ENCODE data around the gene ZNRF1.

The ZNRF1 gene

DNA sequence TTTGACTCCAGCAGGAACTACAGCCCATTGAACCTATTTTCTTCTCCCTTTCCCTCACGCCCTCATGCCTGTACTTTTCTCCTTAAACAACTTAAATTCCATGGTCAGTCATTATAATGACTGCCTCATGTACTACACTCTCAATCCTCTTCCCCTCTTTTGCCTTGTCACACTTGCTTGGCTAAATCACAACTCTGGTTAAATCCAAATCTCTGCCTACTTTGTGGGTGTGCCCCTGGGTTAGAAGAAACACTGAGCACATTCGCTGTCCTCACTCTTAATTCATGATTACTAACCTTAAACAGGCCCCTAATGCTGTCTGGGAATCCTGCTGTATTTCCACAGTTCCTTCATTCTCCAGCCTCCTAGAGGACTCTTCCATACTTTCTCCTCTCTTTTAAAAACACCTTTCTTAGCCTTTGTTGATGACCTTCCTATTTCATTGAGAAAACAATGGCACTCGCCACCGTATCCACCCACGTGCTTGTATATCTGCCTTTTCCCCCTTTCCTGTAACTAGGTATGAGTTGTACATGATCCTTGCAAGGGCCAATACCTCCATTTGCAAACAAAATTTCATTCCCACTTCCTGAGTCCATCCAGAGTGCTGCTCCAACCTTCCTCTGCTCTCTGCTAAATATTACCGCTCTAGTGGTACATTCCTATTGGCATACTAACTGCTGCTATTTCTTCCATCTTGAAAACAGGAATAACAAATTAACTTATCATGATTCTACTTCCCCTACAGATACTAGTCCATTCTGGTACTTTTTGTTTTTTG lies 28.9 kb downstream of the ZNRF1 start:
- no peak for DNase-seq

DNA sequence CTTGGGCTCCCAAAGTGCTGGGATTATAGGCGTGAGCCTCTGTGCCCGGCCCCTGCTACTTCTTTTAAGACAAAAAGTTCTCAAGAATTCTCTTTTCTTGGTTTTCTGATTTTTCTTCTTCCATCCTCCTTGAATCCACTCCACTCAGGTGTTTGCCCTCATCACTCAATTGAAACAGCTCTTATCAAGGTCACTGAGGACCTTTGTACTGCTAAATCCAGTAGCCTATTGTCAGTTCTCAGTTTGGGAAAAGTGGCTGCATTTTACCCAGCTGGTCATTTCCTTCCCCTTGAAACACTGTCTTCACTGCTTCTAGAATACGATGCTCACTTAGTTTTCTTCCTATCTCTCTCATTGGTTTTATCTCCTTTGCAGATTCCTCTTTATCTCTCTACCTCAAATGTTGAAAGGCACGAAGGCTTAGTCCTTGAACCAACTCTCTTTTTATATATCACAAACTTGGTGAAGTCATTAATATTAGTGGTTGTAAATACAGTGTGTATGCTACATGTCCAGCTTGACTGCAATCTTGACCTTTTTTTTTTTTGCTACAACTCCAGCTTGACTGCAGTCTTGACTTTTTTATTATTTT lies 29.8 kb downstream of the ZNRF1 start:
- no peak for DNase-seq

DNA sequence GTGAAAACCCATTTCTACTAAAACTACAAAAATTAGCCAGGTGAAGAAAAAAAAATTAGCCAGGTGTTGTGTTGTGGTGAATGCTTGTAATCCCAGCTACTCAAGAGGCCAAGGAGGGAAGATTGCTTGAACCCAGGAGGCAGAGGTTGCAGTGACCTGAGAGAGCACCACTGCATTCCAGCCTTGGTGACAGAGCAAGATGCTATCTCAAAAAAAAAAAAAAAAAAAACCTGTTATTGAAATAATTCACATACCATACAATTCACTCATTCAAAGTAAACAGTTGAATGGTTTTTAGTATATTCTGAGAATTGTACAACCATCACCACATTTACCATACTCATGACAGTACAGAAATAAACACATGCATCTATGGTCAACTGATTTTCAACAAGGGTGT lies 31.0 kb downstream of the ZNRF1 start:
- no peak for DNase-seq

DNA sequence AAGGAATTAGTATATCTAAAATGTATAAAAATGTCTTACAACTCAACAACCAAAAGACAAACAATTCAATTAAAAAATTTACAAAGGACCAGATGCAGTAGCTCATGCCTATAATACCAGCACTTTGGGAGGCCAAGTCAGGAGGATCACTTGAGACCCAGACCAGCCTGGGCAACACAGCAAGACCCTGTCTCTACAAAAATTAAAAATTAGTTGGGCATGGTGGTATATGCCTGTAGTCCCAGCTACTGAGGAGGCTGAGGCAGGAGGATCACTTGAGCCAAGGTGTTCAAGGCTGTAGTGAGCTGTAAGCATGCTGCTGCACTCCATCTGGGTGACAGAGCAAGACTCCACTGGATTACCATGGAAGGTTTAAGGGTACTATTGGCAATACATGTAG lies 33.8 kb downstream of the ZNRF1 start:
- no peak for DNase-seq

DNA sequence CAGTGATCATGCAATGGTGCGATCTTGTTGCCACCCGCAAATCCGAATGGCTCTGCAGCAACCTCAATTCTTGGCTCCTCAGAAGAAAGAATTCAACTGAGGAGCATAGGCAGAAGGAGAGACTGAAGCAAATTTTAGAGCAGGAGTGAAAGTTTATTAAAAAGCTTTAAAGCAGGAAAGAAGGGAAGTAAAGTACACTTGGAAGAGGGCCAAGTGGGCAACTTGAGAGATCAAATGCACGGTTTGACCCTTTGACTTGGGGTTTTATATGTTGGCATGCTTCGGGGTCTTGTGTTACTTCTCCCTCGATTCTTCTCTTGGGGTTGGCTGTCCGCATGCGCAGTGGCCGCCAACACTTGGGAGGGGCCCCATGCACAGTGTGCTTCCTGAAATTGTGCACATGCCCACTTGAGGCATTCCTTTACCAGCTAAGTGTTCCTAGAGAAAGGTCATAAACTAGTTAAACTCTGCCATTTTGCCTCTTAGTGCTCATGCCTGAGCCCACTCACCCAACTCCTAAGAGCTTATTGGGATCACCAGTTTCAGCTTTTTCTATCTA lies 36.7 kb downstream of the ZNRF1 start:
- no peak for DNase-seq

DNA sequence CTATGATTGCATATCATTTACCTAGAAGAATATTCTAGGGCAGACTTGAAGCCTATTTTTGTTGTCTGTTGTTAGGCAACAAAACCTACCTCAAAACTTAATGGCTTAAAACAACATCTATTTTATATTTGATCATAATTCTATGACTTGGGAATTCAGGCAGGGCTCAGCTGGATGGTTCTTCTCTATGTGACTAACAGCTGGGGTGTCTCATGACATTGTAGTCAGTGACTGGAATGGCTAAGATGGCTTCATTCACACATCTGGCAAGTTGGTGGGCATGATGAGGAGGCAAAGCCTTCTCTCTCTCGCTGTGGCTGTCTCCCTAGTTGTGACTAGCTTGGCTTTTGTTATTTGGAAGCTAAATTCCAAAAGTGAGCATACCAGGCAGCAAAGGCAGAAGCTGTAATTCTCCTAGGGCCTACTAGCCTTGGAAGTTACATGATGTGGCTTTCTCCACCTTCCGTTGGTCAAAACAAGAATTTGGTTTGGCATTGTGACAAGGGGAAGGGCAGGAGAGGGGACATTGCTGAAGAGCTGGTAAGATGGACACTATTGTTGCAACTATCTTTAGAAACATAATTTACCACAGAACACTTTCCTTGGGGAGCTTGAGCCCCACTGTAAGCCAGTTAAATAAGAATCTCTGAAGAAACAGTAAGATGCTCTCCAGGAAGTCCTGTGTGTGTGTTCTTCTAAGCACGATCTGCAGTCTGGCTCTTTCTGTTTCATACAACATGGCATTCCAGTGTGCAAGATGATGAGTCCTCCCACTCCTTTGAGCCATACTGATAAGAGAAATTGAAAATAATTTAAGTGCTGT lies 39.4 kb downstream of the ZNRF1 start:
- no peak for DNase-seq

DNA sequence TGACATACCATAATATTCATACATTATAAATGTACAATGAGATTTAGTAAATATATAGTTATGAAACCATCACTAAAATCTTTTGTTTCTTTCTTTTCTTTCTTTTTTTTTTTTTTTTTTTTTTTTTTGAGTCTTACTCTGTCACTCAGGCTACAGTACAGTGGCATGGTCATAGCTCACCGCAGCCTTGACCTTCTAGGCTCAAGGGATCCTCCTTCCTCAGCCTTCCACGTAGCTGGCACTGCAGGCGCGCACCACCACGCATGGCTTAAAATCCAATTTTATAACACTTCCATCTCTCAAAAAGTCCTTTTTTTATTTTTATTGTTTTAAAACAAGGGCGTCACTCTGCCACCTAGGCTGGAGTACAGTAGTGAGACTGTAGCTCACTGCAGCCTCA lies 41.1 kb downstream of the ZNRF1 start:
- no peak for DNase-seq

DNA sequence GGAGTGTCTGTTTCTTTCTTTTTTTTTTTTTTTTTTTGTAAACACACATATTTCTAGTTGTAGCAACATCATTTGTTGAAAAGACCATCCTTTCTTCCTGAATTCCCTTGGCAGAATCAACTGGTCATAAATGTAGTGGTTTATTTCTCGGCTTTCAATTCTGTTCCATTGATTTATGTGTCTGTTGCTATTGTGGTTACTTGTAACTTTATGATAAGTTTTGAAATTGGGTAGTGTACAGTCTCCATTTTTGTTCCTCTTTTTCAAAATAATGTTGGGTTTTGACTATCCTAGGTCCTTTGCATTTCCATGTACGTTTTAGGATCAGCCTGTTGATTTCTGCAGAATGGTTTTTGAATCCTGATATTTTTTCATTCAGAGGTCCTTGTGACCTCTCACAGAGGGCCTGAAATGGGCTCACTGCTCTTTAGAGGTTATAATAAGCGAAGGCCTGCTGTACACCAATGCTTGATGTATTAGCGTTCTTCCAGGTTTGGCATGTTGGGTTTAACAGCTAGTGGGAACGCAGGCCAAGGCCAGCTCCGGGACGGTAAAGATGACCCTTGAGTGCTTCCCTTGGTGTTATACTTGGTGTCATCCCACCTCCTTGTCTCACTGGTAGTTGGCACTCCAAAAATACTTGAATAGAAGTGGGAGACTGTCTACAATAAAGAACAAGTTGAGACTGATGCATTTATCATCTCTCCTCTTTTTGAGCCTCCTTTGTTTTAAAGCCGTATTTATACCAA lies 43.8 kb downstream of the ZNRF1 start:
- no peak for DNase-seq

DNA sequence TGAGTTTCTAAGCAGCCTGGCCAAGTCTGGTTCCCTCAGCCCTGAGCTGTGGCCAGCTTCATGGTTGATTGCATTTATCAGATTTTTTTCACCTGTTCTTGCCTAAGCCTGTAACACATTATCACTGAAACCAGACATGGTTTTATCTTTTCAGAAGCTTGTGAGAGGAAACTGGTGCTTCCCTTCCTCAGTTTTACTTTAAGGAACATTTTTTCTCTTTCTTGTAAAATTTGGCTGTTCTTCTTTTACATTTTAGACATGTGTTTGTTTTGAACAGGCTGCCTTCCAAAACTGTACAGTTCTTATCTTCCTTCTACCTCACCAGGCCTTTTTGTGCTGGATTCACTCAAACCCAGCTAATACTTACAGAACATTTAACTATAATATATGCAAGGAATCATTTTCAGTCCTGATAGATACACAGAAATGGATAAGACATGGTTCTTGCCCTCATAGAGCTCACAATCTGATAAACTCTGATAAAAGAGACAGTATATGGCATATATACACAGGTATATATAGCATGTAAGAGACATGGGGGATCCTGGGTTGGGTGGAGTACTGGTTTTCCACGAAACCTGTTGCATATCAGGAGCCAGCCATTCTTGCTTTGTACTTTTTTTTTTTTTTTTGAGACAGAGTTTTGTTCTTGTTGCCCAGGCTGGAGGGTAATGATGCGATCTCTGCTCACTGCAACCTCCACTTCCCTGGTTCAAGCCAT lies 44.5 kb downstream of the ZNRF1 start:
- no peak for DNase-seq

DNA sequence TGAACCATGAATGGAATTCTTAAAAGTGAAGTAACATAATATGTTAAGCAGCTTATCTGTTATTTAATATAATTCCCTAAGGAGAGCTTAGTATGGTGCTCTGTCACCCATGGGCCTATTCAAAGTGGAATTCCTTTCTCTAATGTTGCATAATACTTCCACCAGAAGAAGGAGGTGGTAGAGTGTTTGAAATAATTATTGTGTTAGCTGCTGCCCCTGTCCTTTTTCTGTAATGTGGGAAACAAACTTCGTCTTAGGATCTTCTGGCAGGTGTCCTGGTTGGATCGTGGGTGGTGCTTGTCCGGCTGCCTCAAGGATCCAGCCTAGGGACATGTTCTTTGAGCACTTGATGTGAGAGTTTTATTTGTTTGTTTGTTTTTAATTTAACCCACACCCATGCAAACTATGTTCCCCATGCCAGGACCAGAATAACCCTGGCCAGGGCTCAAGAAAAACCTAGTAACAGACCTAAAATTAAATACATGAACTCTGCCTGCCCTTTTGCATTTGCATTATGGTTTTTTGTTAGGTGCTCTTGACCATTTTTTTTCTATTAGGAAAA lies 46.1 kb downstream of the ZNRF1 start:
- no peak for DNase-seq

DNA sequence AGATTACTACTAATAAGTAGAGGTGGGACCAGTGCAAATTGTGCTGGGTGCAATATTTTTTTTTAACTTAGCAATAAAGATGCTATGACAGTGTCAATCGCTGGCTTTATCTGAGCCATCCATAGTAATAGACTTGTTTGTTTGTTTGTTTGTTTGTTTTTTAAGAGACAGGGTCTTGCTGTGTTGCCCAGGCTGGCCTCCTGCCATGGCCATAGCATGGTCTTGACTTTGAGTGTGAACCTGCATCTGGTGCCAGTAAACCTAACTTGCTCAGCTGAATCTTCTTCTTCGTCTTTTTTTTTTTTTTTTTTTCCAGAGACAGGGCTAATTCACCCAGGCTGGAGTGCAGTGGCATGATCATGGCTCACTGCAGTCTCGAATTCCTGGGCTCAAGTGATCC lies 46.6 kb downstream of the ZNRF1 start:
- DNase-seq: no peak

DNA sequence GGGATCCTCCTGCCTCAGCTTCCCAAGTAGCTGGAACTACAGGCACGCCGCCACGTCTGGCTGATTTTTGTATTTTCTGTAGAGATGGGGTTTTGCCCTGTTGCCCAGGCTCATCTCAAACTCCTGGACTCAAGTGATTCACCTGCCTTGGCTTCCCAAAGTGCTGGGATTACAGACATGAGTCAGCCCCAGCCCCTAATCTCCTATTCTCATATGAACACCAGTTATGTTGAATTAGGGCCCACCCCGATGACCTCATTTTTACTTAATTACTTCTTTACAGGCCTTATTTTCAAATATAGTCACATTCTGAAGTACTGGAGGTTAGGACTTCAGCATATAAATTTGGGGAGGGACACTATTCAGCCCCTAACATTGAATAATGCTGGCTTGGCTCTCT lies 49.2 kb downstream of the ZNRF1 start:
- no peak for DNase-seq

DNA sequence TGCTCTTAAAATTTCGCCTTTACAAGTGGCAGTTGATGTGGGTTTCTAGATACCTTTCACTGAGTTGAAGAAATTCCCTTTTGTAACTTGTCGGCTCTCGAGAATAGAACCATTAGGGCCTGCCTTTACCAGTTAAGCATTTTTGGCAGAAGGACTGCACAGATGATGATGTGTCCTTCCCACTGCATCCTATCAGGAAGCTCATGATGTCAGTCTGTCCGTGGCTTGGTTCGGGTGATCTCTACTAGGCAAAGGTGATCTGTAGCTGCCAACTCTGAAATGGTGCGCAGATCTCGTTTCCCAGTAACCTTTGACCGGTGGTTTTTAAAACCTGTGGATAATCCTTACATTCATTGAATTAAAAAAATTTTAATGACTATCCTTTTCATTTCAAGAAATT lies 49.7 kb downstream of the ZNRF1 start:
- no peak for DNase-seq

DNA sequence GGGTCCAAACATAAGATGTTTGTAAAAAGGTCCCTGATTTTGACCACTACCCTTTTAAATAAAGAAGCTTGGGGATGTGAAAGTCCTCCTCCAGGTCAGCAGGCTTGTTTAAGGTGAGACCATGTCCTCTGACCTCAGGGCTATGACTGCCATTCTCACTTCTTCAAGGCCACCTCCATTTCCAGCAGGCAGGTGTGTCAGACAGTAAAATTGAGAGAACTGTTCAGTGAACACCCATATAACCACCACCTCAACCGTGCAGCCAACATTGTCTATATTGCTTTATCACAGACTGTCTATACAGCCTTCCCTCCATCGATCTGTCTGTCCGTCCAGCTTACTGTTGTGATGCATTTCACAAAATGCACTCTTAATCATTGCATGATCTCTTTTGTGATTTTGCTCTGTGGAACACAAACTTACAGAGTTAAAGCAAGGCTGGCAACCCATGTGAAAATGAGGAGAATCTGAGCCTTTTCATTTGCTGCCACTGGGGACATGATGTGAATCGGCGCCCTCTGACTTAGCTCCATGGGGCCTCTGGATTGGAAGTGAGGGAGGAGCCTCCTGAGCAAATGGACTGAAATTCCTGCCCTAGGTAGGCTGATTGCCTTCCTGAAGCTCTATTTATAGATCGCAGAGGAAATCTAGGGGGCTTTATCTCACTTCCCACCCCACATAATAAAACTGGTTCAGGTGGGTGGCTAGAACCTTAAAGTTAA lies 53.8 kb downstream of the ZNRF1 start:
- no peak for DNase-seq

DNA sequence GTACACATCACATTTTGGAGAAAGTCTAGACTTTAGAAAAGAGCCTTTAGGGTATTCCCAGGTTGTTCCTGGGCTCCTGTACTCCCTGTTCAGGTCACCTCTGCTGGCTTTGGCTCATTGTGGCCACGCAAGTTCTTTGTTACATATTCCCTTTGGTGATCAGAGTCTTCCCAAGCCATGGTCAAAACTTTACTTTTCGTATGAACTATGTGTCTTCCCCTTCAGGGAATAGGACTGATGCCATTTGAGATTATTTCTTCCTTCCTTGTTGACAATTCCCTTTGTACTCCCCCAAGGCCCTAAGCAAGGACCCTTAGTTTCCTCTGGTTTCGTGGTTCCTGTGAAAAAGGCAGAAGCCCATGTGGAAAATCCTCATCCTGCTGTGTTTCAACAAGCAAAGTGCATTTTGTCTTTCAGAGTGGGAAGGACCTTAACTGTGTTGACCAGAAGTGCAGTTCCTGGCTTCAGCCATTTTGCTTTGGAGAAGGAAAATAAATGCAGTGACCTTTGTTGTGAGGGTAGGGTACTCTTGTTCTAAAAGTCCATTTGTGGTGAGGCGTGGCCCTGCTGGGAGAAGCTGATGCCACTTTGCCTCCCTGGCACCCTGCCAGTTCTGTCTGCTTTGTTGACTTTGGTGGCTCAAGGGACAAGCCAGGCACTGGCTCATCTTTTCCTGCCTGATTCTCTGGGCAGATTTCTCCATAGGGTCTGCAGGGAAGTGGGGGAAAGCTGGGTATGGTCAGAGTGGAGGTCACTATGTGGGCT lies 55.1 kb downstream of the ZNRF1 start:
- peak; percentile 34 for DNase-seq

DNA sequence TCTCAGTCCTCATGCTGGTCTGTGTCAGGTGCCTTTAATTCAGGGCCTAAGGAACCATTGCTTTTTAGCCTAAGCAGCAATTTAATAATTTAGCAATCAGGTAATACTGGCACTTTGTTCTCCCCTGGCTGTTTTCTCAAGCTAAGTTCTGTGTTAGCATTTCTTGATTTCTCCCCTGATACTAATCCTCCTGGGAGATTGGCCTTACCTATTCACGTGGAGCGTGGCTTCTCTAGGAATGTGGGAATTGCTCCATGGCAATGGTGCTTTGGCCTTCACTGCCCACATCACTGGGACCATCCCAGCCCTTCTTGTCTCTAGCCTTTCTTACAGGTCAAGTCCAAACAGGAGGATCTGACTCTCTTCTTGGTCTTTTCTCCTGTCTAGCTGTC lies 55.7 kb downstream of the ZNRF1 start:
- DNase-seq: no peak

DNA sequence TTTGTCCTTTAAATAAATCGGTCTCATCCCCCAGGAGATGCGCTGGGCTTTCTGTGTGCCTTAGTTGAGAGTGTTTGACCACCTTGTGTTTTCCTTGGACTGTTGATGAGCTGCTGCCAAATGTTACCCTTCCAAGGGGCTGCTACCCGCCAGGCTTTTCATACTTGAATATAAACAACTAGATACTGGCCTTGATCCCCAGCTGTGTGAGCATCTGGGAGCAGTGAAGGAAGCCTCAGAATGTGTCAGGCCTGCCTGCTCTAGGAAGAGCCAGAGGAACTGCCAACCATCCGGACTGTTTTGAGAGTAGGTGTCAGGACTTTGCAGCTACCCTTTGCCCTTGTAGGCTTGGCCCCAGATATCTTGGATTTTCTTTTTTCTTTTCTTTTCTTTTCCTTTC lies 60.0 kb downstream of the ZNRF1 start:
- no peak for DNase-seq

DNA sequence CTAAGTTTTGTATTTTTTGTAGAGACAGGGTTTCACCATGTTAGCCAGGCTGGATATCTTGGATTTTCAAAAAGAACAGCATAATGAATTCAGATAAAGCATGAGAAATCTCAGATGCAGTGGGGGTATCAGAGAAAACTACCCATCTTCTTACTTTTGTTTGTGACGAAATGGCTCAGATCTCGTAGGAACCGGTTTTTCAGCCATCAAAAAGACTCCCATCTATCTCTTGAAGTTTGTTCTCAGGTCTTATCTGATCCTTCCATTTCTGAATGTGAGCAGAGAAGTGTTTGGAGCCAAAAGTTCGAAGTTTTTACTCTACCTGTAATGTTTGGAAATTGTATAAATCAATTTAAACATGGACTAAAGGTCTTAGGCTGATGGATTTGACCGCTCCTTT lies 60.6 kb downstream of the ZNRF1 start:
- no peak for DNase-seq

DNA sequence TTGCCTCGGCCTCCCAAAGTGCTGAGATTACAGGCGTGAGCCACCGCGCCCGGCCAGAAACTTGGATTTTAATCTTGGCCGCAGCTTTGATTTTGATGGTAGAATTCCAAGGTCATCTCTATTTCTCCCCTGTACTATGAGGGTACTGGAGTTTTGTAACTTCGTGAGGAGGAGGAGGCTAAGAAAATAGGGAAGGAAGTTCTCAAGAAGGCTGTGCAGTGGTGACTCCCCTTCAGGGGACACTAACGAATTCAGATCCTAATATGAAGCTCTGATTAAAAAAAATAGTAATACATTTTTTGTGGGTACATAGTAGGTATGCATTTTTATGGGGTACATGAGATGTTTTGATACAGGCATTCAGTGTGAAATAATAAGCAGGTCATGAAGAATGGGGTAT lies 61.9 kb downstream of the ZNRF1 start:
- DNase-seq: no peak

DNA sequence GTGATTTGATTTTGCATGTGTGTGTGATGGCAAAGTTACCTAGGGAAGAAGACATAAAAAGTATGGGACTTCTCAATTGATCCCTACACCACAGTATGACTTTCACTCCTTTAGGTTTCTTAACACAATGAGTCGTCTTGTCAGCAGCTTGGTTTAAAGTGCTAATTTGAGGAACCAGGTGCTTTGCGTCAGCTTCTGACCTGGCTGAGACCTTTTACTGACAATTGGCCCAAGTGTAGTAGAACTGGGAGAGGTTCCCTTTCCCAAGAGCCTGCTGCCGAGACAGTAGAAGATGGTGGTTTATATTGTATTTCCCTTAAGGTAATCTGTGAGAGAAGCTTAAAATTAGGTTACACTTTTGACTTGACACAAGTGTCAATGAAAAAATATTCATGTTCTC lies 62.8 kb downstream of the ZNRF1 start:
- no peak for DNase-seq

All from midbrain (tissue), 1 donor.